Measurements from ENCODE around the gene CSF3R. TPM values are rescaled to one million over a fixed set of nuclear protein-coding genes. Genes with fewer than 3 reads are reported as not detected.

Gene CSF3R
- total and polyA plus RNA-seq, 2 experiments from 2014 or later = 19.7 to 22.3 TPM

DNA sequence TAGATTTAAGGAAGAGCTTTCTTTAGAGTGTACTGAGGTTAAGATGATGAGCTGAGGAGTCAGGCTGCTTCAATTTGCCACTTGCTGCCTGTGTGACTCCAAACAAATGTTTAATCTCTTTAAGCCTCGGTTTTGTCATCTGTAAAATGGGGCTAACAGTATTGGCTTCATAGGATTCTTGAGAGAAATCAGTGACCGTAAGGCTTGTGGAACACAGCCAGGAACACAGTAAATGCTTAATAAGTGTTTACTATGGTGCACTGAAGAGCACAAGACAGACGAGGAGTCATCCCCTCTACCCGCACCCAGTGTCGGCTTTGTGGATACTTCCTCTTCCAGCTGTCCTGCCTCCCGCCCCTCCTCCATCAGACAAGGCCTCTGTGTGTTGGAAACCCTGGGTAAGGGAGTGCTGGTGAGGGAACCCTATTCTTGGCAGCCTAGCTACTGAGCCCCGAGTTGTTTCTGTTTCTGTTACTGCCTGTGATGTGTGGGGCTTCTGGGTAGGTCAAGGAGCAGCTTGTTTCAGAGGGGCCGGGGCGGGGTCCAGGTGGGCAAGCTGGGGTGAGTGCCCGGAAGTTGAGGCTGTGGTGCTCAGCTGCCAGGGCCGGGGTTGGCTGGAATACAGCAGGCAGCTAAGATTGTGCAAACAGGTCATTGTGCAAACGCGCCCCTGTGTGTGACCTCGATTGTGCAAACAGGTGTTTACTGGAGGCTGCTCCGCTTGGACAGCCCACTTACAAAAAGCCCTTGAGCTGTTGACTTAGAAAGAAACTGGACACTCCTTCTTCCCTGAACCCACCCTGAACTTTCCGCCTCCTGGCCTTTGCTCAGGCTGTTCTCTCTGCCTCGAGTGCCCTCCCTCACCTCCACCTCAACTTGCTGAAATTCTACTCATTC lies 4.0 kb upstream of the CSF3R start:
- H3K4me1 ChIP-seq (ENCODE audit: insufficient read depth) = peaks cover 23% of the 10 kb centered on the region

DNA sequence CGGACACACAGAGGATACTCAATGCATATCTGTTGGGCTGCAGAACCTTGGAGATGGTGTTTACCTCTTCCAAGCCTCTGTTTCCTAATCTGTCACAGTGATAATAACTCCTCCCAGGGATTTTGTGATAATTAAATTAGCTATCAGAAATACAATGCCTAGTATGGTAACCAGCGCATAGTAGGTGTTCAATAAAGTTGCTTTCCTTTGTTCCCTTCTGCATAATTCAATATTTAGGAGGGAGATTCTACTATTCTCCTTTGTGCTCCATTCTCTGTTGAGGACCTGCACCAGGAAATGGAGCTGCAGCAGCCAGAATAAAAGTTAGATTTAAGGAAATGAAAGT lies 3.4 kb upstream of the CSF3R start:
- 95% methylated on average over 2 of the region's 2 CpGs for WGBS (ENCODE audit: low lambda C conversion rate, missing lambda C conversion rate)
- Histone ChIP-seq H3K4me3 (no peak overlapping the region), H4K20me1 (ENCODE audit: insufficient read depth, poor library complexity, severe bottlenecking) (no peaks in the 10 kb centered on the region), H3K9me3 (ENCODE audit: low read depth) (no peaks in the 10 kb centered on the region), H3K27me3 (no peaks in the 10 kb centered on the region), H3K4me1 (ENCODE audit: insufficient read depth) (peaks cover 28% of the 10 kb centered on the region), H3K9me2 (replicated peaks; ENCODE audit: insufficient read depth) (no peaks in the 10 kb centered on the region), H3K4me2 (no peak overlapping the region), H3K27ac (peak overlapping the region; percentile 85), H3K79me2 (no peaks in the 10 kb centered on the region), H2AFZ (no peak overlapping the region), H3K36me3 (replicated peaks; ENCODE audit: insufficient read depth, low read depth) (no peaks in the 10 kb centered on the region)
- TF ChIP-seq EZH2phosphoT487 (IDR thresholded peaks at IDR 0.05; ENCODE audit: low read depth, severe bottlenecking, unreplicated experiment) (no peak), EZH2 (IDR thresholded peaks at IDR 0.05; ENCODE audit: borderline replicate concordance) (no peak)
- no peak for DNase-seq (ENCODE audit: low spot score)

More for the DNA sequence above, 4.0 kb upstream of the CSF3R start:
- Histone ChIP-seq H3K4me3 (no peak overlapping the region), H3K79me2 (no peaks in the 10 kb centered on the region), H3K36me3 (replicated peaks; ENCODE audit: insufficient read depth, low read depth) (no peaks in the 10 kb centered on the region), H2AFZ (peak overlapping the region; percentile 18), H3K9me3 (ENCODE audit: low read depth) (no peaks in the 10 kb centered on the region), H3K9me2 (replicated peaks; ENCODE audit: insufficient read depth) (no peaks in the 10 kb centered on the region), H3K27me3 (no peaks in the 10 kb centered on the region), H3K4me2 (peak overlapping the region; percentile 39), H3K27ac (peak overlapping the region; percentile 85), H4K20me1 (ENCODE audit: insufficient read depth, poor library complexity, severe bottlenecking) (no peaks in the 10 kb centered on the region)
- DNase-seq (ENCODE audit: low spot score) = peak; percentile 86
- TF ChIP-seq EZH2phosphoT487 (IDR thresholded peaks at IDR 0.05; ENCODE audit: low read depth, severe bottlenecking, unreplicated experiment) (no peak), EZH2 (IDR thresholded peaks at IDR 0.05; ENCODE audit: borderline replicate concordance) (no peak)
- TF ChIP-seq, protein P1, sequence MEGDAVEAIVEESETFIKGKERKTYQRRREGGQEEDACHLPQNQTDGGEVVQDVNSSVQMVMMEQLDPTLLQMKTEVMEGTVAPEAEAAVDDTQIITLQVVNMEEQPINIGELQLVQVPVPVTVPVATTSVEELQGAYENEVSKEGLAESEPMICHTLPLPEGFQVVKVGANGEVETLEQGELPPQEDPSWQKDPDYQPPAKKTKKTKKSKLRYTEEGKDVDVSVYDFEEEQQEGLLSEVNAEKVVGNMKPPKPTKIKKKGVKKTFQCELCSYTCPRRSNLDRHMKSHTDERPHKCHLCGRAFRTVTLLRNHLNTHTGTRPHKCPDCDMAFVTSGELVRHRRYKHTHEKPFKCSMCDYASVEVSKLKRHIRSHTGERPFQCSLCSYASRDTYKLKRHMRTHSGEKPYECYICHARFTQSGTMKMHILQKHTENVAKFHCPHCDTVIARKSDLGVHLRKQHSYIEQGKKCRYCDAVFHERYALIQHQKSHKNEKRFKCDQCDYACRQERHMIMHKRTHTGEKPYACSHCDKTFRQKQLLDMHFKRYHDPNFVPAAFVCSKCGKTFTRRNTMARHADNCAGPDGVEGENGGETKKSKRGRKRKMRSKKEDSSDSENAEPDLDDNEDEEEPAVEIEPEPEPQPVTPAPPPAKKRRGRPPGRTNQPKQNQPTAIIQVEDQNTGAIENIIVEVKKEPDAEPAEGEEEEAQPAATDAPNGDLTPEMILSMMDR (IDR thresholded peaks at IDR 0.05; ENCODE audit: poor library complexity) = no peak
- 59% methylated on average over 17 of the region's 17 CpGs for WGBS (ENCODE audit: low lambda C conversion rate, missing lambda C conversion rate)

DNA sequence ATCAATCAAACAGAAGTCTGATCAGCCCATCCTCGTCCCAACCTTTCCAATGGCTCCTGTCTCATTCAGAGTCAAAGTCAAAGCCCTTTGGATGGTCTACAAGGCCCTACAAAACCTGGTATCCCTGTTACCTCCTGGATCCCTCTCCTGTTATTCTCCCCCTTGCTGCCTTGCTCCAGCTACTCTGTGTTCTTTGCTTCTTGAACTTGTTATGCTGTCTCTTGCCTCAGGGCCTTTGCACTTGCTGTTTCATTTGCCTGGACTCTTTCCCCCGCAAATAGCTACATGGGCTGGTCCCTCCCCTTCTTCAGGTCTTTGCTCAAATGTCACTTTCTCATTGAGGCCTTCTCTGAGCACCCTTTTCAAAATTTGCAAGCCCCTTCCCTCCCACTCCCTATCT lies 1.4 kb upstream of the CSF3R start:
- DNase-seq (ENCODE audit: low spot score) = no peak
- Histone ChIP-seq H4K20me1 (ENCODE audit: insufficient read depth, poor library complexity, severe bottlenecking) (no peaks in the 10 kb centered on the region), H3K4me2 (no peak overlapping the region), H3K27ac (no peak overlapping the region), H3K36me3 (replicated peaks; ENCODE audit: insufficient read depth, low read depth) (no peaks in the 10 kb centered on the region), H3K9me3 (ENCODE audit: low read depth) (no peaks in the 10 kb centered on the region), H3K4me3 (no peak overlapping the region), H2AFZ (no peak overlapping the region), H3K9me2 (replicated peaks; ENCODE audit: insufficient read depth) (no peaks in the 10 kb centered on the region), H3K79me2 (no peaks in the 10 kb centered on the region), H3K27me3 (no peaks in the 10 kb centered on the region), H3K4me1 (ENCODE audit: insufficient read depth) (peaks cover 24% of the 10 kb centered on the region)
- WGBS (ENCODE audit: low lambda C conversion rate, missing lambda C conversion rate) = 87% methylated on average over 2 of the region's 2 CpGs
- TF ChIP-seq EZH2phosphoT487 (IDR thresholded peaks at IDR 0.05; ENCODE audit: low read depth, severe bottlenecking, unreplicated experiment) = no peak
- TF ChIP-seq, protein P1 (IDR thresholded peaks at IDR 0.05; ENCODE audit: poor library complexity) = no peak
- TF ChIP-seq EZH2 (IDR thresholded peaks at IDR 0.05; ENCODE audit: borderline replicate concordance) = no peak

Measured in hepatocyte (in vitro differentiated cells).